GM12865 (cell line): Measurements from ENCODE around the gene MEIS1.

Experiments used
- DNase-seq: peaks from one replicate; pipeline ENCODE4 v3.0.0; 2010; ENCODE audit warnings: low read depth
- H3K4me3 ChIP-seq: 2 replicates; pipeline ENCODE4 v1.5.1; 2011; ENCODE audit warnings: mild to moderate bottlenecking, low read depth, low read length, control low read depth
- TF ChIP-seq, protein P1 (sequence below): IDR thresholded peaks from 2 replicates; pipeline ENCODE4 v1.5.1; 2011; ENCODE audit warnings: low read length, control low read depth, low read depth, inconsistent platforms; ENCODE audit not compliant: insufficient read depth; ENCODE audit errors: missing control alignments

MEIS1 gene

DNA sequence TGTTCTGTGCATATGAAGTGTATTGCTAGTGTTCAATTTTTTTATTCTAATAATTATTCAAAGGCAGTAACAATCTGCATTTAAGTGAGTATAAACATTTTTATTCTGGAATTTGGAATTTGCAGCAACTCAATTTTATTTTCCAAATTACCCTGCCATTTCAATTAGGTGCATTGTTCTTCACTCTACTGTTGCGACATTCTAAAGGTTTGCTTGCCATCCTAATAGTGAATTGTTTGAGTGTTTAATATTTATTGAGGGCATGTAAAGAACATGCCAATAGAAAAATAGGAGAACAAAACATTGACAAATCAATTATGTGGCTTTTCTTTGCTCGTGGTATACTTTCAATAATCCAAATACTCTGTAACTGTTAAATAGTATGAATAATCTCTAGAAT, 18.0 kb downstream of the MEIS1 start:
- H3K4me3 ChIP-seq: no peak overlapping the region
- no peak for DNase-seq
- TF ChIP-seq, protein P1, sequence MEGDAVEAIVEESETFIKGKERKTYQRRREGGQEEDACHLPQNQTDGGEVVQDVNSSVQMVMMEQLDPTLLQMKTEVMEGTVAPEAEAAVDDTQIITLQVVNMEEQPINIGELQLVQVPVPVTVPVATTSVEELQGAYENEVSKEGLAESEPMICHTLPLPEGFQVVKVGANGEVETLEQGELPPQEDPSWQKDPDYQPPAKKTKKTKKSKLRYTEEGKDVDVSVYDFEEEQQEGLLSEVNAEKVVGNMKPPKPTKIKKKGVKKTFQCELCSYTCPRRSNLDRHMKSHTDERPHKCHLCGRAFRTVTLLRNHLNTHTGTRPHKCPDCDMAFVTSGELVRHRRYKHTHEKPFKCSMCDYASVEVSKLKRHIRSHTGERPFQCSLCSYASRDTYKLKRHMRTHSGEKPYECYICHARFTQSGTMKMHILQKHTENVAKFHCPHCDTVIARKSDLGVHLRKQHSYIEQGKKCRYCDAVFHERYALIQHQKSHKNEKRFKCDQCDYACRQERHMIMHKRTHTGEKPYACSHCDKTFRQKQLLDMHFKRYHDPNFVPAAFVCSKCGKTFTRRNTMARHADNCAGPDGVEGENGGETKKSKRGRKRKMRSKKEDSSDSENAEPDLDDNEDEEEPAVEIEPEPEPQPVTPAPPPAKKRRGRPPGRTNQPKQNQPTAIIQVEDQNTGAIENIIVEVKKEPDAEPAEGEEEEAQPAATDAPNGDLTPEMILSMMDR: no peak

GRCh38 chr2:66455490-66455889, 20.6 kb downstream of the MEIS1 start:
- no peak for DNase-seq
- TF ChIP-seq, protein P1: no peak
- no peak overlapping the region for H3K4me3 ChIP-seq

GRCh38 chr2:66456183-66457041, 21.5 kb downstream of the MEIS1 start:
- no peak for DNase-seq
- H3K4me3 ChIP-seq: no peak overlapping the region
- TF ChIP-seq, protein P1: no peak

- TF ChIP-seq, protein P1: no peak
- no peak for DNase-seq
These were observed 22.6 kb downstream of the MEIS1 start for GRCh38 chr2:66457545-66457944.

DNA sequence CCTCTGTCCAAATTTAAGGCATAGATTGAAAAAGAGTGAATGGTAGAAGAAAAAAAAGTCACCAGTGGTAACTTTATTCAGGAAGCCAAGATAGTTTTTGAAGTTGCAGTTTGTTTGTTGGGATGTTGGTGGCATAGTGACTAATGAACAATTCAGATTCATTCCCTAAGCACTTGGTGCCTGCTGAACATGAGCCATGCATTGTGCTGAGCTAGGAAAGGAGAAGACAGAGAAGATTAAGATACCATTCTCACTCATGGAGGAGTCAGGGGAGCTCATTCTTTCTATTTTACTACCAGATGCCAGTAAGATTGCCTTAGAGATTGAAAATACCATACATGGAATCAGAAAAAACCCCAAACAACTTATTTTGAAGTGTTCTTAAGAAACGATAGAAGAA, 25.1 kb downstream of the MEIS1 start:
- no peak overlapping the region for H3K4me3 ChIP-seq
- no peak for DNase-seq
- TF ChIP-seq, protein P1: no peak

More at GRCh38 chr2:66457545-66457944, 22.6 kb downstream of the MEIS1 start:
- H3K4me3 ChIP-seq: no peak overlapping the region

GRCh38 chr2:66461001-66461663, 26.2 kb downstream of the MEIS1 start:
- no peak overlapping the region for H3K4me3 ChIP-seq
- TF ChIP-seq, protein P1: no peak
- no peak for DNase-seq
